ENCODE measurements around the gene SRP19. TPM values are rescaled to one million over a fixed set of nuclear protein-coding genes. Genes with fewer than 3 reads are reported as not detected.
"Not testable (repeated sequence)": the region's sequence is repeated elsewhere in the genome, so short reads cannot be mapped to it uniquely, and the experiment has no call there.

The SRP19 gene
- total and polyA plus RNA-seq, 9 of the 15 experiments (the other 6 are each of a cell fraction or from before 2014, with no cell fraction given) = 52.3 to 357 (median 146) TPM

DNA sequence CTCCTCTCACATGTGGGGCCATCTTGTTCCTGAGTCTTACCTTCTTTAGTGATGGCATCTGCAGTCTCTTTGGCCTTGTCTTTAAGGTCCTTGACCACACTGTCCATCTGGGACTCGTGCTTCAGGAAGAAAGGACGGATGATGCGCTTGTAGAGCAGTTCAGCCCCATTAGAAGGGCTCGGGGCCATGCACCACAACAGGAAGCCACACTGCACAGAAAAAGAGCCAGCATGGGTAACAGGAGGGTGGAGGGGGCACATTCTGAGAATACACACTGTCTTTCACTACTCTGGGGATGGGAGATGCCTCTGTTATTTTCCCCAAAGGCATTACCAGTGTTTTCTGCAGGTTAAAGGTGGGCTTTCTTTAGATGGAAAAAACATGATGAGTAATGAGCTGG, 25.9 kb downstream of the SRP19 start (continued):
- TF ChIP-seq, protein P1, sequence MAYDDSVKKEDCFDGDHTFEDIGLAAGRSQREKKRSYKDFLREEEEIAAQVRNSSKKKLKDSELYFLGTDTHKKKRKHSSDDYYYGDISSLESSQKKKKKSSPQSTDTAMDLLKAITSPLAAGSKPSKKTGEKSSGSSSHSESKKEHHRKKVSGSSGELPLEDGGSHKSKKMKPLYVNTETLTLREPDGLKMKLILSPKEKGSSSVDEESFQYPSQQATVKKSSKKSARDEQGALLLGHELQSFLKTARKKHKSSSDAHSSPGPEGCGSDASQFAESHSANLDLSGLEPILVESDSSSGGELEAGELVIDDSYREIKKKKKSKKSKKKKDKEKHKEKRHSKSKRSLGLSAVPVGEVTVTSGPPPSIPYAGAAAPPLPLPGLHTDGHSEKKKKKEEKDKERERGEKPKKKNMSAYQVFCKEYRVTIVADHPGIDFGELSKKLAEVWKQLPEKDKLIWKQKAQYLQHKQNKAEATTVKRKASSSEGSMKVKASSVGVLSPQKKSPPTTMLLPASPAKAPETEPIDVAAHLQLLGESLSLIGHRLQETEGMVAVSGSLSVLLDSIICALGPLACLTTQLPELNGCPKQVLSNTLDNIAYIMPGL (CRISPR knock-in tag; IDR thresholded peaks at IDR 0.05) = no peak
- TF ChIP-seq ATF7 (IDR thresholded peaks at IDR 0.05) (no peak), PML (IDR thresholded peaks at IDR 0.05; ENCODE audit: low read length) (no peak), HDAC2 (IDR thresholded peaks at IDR 0.05) (no peak), CHCHD3 (CRISPR knock-in tag; IDR thresholded peaks at IDR 0.05) (no peak), BRF1 (IDR thresholded peaks at IDR 0.05; ENCODE audit: borderline replicate concordance, extremely low read depth, insufficient read length) (no peak), GABPA (tag; conservative IDR thresholded peaks at IDR 0.05; ENCODE audit: low read depth) (no peak)

DNA sequence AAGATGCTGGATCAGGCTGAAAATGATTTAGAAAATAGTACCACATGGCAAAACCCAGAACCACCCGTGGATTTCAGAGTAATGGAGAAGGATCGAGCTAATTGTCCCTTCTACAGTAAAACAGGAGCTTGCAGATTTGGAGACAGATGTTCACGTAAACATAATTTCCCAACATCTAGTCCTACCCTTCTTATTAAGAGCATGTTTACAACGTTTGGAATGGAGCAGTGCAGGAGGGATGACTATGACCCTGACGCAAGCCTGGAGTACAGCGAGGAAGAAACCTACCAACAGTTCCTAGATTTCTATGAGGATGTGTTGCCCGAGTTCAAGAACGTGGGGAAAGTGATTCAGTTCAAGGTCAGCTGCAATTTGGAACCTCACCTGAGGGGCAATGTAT, 31.0 kb downstream of the SRP19 start:
- BruUV-seq (replicated peaks); FAIRE-seq; H3K9me1 ChIP-seq (ENCODE audit: control insufficient read depth, insufficient read depth, low read length); H3K79me2 ChIP-seq (ENCODE audit: control insufficient read depth, insufficient read depth, low read length); H2AFZ ChIP-seq (ENCODE audit: low read depth, low read length); H3K4me2 ChIP-seq (ENCODE audit: insufficient read depth, low read length); ATAC-seq; H3K9me3 ChIP-seq (replicated peaks; ENCODE audit: control insufficient read depth, insufficient read depth, low read depth, low read length); H3K27me3 ChIP-seq (ENCODE audit: control insufficient read depth in 2 of 2, insufficient read depth in 2 of 2, low read length in 2 of 2); POLR2A ChIA-PET; H3K9ac ChIP-seq (ENCODE audit: insufficient read depth in 1 of 2, low read depth in 2 of 2, low read length in 2 of 2); in situ Hi-C loops (cut with MboI); CTCF ChIA-PET (ENCODE audit: low intra/inter-chr PET ratio); H3K4me3 ChIP-seq; H4K20me1 ChIP-seq (replicated peaks; ENCODE audit: control insufficient read depth, insufficient read depth, low read length); H3K4me1 ChIP-seq (replicated peaks in 1 of 2; ENCODE audit: control insufficient read depth in 2 of 2, insufficient read depth in 2 of 2, low read length in 2 of 2); DNase-seq (ENCODE audit: extremely low read depth in 1 of 4, low spot score in 3 of 4); H3K27ac ChIP-seq (ENCODE audit: extremely low read depth, low read depth, low read length); intact Hi-C loops (cut with micrococcal nuclease): not testable (repeated sequence)
- WGBS (ENCODE audit: insufficient coverage, low coverage, missing lambda C conversion rate) = 72% methylated on average over 7 of the region's 8 CpGs
- peaks cover 42% of the 10 kb centered on the region; the same call in 2 of the 3 replicates for H3K36me3 ChIP-seq (ENCODE audit: control insufficient read depth, insufficient read depth, low read length)
